Measurements from ENCODE around the gene SLC8A2.
"Not testable (repeated sequence)": the region's sequence is repeated elsewhere in the genome, so short reads cannot be mapped to it uniquely, and the experiment has no call there.

Gene SLC8A2

GRCh38 chr19:47414469-47414868 is 57.2 kb downstream of the SLC8A2 start:
- DNase-seq (ENCODE audit: low spot score) (no peak), FAIRE-seq (peak; percentile 91)

- no peak for FAIRE-seq
- DNase-seq (ENCODE audit: low spot score): no peak
Observed at GRCh38 chr19:47413941-47414340, 57.8 kb downstream of the SLC8A2 start.

DNA sequence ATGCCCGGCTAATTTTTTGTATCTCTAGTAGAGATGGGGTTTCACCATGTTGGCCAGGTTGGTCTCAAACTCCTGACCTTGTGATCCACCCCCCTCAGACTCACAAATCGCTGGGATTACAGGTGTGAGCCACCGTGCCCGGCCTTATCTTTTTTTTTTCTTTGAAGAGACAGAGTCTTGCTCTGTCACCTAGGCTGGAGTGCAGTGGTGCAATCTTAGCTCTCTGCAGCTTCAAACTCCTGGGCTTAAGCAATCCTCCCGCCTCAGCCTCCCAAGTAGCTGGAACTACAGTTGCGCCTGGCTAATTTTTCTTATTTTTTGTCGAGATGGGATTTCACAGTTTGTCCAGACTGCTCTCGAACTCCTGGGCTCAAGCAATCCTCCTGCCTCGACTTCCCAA is 60.0 kb downstream of the SLC8A2 start:
- FAIRE-seq; DNase-seq (ENCODE audit: low spot score): not testable (repeated sequence)

- DNase-seq (ENCODE audit: low spot score): no peak
- no peak for FAIRE-seq
Observed at GRCh38 chr19:47411101-47411500, 60.6 kb downstream of the SLC8A2 start.

GRCh38 chr19:47408156-47408938 is 63.3 kb downstream of the SLC8A2 start:
- FAIRE-seq (no peak), DNase-seq (ENCODE audit: low spot score) (no peak)

DNA sequence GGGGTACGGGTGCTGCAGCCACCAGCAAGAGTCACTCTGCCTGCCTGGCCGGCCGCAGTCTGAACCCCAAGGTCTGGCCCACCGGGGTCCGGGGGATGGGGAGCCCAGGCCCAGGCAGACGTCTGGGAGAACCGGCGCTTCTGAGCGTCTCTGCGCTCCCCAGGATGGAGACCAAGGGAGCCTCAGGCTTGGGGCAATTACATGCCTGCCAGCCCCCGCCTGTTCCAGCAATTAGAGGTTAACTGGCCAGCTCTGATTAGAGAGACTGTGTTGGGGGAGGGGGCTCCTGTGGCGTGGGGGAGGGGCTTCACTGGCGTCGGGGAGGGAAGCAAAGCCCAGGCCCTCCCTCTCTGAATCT is 64.3 kb downstream of the SLC8A2 start:
- FAIRE-seq (no peak), DNase-seq (ENCODE audit: low spot score) (no peak)

DNA sequence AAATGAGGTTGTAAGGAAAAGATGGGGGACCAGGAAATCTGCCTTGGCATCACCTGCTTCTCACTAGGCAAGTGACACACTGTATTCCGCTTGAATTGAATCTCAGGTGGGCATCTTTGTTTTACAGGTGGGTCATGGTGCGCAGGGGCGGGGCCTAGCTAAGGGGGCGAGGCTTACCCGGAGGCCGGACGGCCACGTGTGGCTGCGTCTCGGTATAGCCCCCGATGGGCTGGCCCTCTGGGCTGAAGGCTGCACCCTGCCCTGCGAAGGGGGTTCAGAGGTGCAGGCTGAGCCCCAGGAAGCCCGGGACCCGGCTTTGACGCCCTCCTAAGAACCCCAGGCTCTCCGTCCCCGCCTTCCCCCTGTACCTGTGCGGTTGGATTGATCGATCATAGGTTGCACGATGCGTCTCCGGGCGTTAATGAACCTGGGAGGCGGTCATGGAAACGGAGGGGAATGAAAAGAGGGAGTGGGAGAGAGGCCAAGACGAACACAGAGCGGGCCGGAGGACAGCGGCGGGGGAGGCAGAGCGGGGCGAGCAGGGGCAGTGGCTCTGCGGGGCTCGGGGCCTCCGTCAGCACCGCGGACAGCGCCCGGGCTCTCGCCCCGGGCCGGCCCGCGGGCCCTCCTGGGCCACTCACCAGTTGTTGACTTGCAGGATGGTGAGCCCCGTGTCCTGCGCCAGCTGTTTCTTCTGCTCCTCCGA is 64.8 kb downstream of the SLC8A2 start:
- FAIRE-seq (no peak), DNase-seq (ENCODE audit: low spot score) (no peak)

GRCh38 chr19:47405854-47406417 is 65.8 kb downstream of the SLC8A2 start:
- FAIRE-seq: peak; percentile 44

GRCh38 chr19:47405197-47405550 is 66.5 kb downstream of the SLC8A2 start:
- FAIRE-seq (no peak), DNase-seq (ENCODE audit: low spot score) (no peak)

More at GRCh38 chr19:47405854-47406417, 65.8 kb downstream of the SLC8A2 start:
- no peak for DNase-seq (ENCODE audit: low spot score)

GRCh38 chr19:47404334-47405196 is 67.1 kb downstream of the SLC8A2 start:
- FAIRE-seq (no peak), DNase-seq (ENCODE audit: low spot score) (no peak)

DNA sequence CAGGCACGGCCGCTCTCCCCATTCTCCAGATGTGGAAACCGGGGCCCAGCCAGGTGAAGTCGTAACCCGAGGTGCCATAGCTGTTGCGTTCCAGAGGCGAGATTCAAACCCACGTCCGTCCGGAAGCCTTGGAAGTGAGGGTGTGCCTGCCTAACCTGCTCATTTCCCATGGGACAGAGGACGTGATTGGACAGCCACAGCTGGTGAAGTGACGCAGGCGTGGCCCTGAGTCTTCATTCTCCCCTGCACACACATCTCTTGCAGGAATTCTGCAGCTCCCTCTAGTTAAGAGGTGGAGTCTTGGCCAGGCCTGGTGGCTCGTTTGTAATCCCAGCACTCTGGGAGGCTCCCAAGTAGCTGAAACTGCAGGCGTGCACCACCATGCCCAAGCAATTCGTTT is 69.2 kb downstream of the SLC8A2 start:
- FAIRE-seq: no peak
- DNase-seq (ENCODE audit: low spot score): no peak

GRCh38 chr19:47398707-47399597 is 72.7 kb downstream of the SLC8A2 start:
- no peak for FAIRE-seq
- DNase-seq (ENCODE audit: low spot score): no peak

GRCh38 chr19:47391510-47392223 is 80.0 kb downstream of the SLC8A2 start:
- FAIRE-seq: no peak
- peak; percentile 77 for DNase-seq (ENCODE audit: low spot score)

DNA sequence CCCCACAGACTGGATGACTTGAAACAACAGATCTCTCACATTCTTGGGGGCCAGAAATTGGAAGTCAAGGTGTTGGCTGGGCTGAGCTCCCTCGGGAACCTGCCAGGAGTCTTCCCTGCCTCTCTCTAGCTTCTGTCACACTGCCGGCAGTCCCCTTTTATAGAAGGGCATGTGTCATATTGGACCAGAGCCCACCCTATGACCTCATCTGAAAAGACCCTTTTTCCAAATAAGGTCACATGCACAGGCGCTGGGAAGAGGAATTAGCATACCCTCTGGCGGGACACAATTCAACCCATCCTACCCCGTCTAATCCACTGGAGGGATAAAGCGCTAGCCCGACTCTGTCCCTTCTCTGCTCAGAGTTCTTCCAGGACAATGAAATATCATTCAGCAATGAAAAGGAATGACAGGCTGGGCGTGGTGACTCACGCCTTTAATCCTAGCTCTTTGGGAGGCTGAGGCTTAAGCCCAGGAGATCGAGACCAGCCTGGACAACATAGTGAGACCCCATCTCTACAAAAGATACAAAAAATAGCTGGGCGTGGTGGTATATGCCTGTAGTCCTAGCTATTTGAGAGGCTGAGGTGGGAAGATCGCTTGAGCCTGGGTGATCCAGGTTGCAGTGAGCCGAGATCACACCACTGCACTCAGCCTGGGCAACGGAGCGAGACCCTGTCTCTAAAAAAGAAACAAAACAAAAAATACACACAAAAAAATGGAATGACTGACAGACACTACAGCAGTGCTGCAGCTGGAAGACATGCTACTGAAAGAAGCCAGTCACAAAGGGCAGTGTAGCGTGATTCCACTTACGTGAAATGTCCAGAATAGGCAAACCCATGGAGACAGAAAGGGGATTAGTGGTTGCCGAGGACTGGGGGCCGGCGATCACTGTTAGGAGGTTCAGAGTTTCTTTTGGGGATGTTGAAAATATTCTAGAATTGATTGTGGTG is 80.9 kb downstream of the SLC8A2 start:
- no peak for FAIRE-seq
- DNase-seq (ENCODE audit: low spot score): no peak

GRCh38 chr19:47389150-47389556 is 82.5 kb downstream of the SLC8A2 start:
- DNase-seq (ENCODE audit: low spot score) (no peak), FAIRE-seq (no peak)

- not testable (repeated sequence) for FAIRE-seq; DNase-seq (ENCODE audit: low spot score)
Observed at GRCh38 chr19:47388721-47389120, 83.0 kb downstream of the SLC8A2 start.

GRCh38 chr19:47387623-47388022 is 84.1 kb downstream of the SLC8A2 start:
- DNase-seq (ENCODE audit: low spot score); FAIRE-seq: not testable (repeated sequence)

DNA sequence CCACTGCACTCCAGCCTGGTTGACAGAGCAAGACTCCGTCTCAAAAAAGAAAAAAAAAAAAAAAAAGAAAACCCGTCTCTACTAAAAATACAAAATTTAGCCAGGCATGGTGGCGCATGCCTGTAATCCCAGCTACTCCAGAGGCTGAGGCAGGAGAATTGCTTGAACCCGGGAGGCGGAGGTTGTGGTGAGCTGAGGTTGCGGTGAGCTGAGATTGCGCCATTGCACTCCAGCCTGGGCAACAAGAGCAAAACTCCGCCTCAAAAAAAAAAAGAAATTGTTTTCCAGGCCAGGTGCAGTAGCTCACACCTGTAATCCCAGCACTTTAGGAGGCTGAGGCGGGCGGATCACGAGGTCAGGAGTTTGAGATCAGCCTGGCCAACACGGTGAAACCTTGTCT is 85.1 kb downstream of the SLC8A2 start:
- not testable (repeated sequence) for FAIRE-seq; DNase-seq (ENCODE audit: low spot score)

DNA sequence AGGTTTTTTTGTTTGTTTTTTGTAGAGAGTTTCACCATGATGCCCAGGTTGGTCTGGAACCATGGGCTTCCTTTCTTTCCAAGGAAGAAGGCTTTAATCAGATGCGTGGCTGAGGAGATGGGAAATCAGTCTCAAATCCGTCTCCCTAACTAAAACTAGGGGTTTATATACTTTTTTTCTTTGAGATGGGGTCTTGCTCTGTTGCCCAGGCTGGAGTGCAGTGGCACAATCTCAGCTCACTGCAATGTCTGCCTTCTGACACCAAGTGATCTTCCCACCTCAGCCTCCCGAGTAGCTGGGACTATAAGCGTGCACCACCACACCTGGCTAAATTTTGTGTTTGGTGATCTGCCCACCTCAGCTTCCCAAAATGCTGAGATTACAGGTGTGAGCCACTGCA is 87.2 kb downstream of the SLC8A2 start:
- DNase-seq (ENCODE audit: low spot score); FAIRE-seq: not testable (repeated sequence)
